Measurements from ENCODE around the gene E2F4.
A peak's percentile ranks its signal among the peaks of the same experiment; 100 is the strongest.

Gene E2F4

GRCh38 chr16:67147437-67148140, 44.4 kb upstream of the E2F4 start:
- peaks cover 45% of the 10 kb centered on the region for H3K36me3 Mint-ChIP-seq (ENCODE audit: low read depth)
- H3K27ac Mint-ChIP-seq = no peak overlapping the region
- H3K4me3 Mint-ChIP-seq = no peak overlapping the region
- DNase-seq = no peak
- H3K9me3 Mint-ChIP-seq = no peaks in the 10 kb centered on the region
- no peak for TF ChIP-seq CTCF (IDR thresholded peaks at IDR 0.05)
- peaks cover 4% of the 10 kb centered on the region for H3K4me1 Mint-ChIP-seq
- H3K27me3 Mint-ChIP-seq (ENCODE audit: low read depth, poor library complexity) = peaks cover 34% of the 10 kb centered on the region

GRCh38 chr16:67148221-67148620, 43.7 kb upstream of the E2F4 start:
- Mint-ChIP-seq H3K4me3 (peak overlapping the region; percentile 10), H3K36me3 (ENCODE audit: low read depth) (peaks cover 38% of the 10 kb centered on the region), H3K4me1 (peaks cover 4% of the 10 kb centered on the region), H3K27me3 (ENCODE audit: low read depth, poor library complexity) (peaks cover 41% of the 10 kb centered on the region), H3K27ac (no peak overlapping the region), H3K9me3 (no peaks in the 10 kb centered on the region)
- no peak for DNase-seq
- no peak for TF ChIP-seq CTCF (IDR thresholded peaks at IDR 0.05)

- DNase-seq = no peak
- TF ChIP-seq CTCF (IDR thresholded peaks at IDR 0.05) = no peak
- Mint-ChIP-seq H3K4me1 (peaks cover 4% of the 10 kb centered on the region), H3K36me3 (ENCODE audit: low read depth) (peaks cover 34% of the 10 kb centered on the region), H3K27me3 (ENCODE audit: low read depth, poor library complexity) (peaks cover 46% of the 10 kb centered on the region), H3K4me3 (peak overlapping the region; percentile 10), H3K9me3 (no peaks in the 10 kb centered on the region), H3K27ac (no peak overlapping the region)
Observed at GRCh38 chr16:67148656-67149275, 43.2 kb upstream of the E2F4 start.

GRCh38 chr16:67149276-67150046, 42.5 kb upstream of the E2F4 start:
- Mint-ChIP-seq H3K9me3 (no peaks in the 10 kb centered on the region), H3K36me3 (ENCODE audit: low read depth) (peaks cover 30% of the 10 kb centered on the region), H3K27me3 (ENCODE audit: low read depth, poor library complexity) (peaks cover 53% of the 10 kb centered on the region), H3K4me3 (peak overlapping the region; percentile 47), H3K4me1 (peaks cover 4% of the 10 kb centered on the region), H3K27ac (no peak overlapping the region)
- no peak for TF ChIP-seq CTCF (IDR thresholded peaks at IDR 0.05)
- DNase-seq = no peak

GRCh38 chr16:67150047-67150832, 41.7 kb upstream of the E2F4 start:
- Mint-ChIP-seq H3K4me1 (peaks cover 4% of the 10 kb centered on the region), H3K27me3 (ENCODE audit: low read depth, poor library complexity) (peaks cover 61% of the 10 kb centered on the region), H3K4me3 (peak overlapping the region; percentile 77), H3K36me3 (ENCODE audit: low read depth) (peaks cover 26% of the 10 kb centered on the region), H3K27ac (no peak overlapping the region), H3K9me3 (no peaks in the 10 kb centered on the region)
- peak; percentile 77 for DNase-seq
- peak; percentile 29 for TF ChIP-seq CTCF (IDR thresholded peaks at IDR 0.05)
